Neural cell (in vitro differentiated cells): Measurements from ENCODE around the gene CABP4. TPM values are rescaled to one million over a fixed set of nuclear protein-coding genes. Genes with fewer than 3 reads are reported as not detected.
A peak's percentile ranks its signal among the peaks of the same experiment; 100 is the strongest.

Experiments
- H2AFZ ChIP-seq: fragments of 200-600, 300-800 bp; sonication (generic), shearing (Covaris generic); 2 replicates; pipeline ENCODE4 v1.6.0; 2014; ENCODE audit warnings: low read depth, mild to moderate bottlenecking, antibody characterized with exemption, low read length, moderate library complexity
- H3F3A ChIP-seq: fragments of 200-600 bp; shearing (Covaris generic); 2 replicates; pipeline ENCODE4 v1.6.1; 2016; ENCODE audit warnings: mild to moderate bottlenecking, moderate library complexity, mixed read lengths, antibody characterized with exemption, low read length; ENCODE audit not compliant: insufficient read depth, poor library complexity, severe bottlenecking
- H3K27ac ChIP-seq: fragments of 200-600, 300-800 bp; sonication (generic), shearing (Covaris generic); 2 replicates; pipeline ENCODE4 v1.5.1; 2014; ENCODE audit warnings: mild to moderate bottlenecking, low read length, moderate library complexity
- H3K27me3 ChIP-seq: fragments of 300-800, 200-600 bp; sonication (generic), shearing (Covaris generic); 2 replicates; pipeline ENCODE4 v1.6.0; 2014; ENCODE audit warnings: mild to moderate bottlenecking, low read depth, low read length, moderate library complexity; ENCODE audit not compliant: insufficient read depth
- H3K36me3 ChIP-seq: fragments of 300-800, 200-600 bp; sonication (generic), shearing (Covaris generic); 2 replicates; pipeline ENCODE4 v1.5.1; 2014; ENCODE audit warnings: mild to moderate bottlenecking, antibody characterized with exemption, low read length, moderate library complexity; ENCODE audit not compliant: insufficient read depth
- H3K4me2 ChIP-seq: fragments of 300-800, 200-600 bp; sonication (generic), shearing (Covaris generic); 2 replicates; pipeline ENCODE4 v1.6.0; 2014; ENCODE audit warnings: mild to moderate bottlenecking, low read length
- H3K4me3 ChIP-seq: fragments of 300-800, 200-600 bp; sonication (generic), shearing (Covaris generic); 2 replicates; pipeline ENCODE4 v1.5.1; 2014; ENCODE audit warnings: mild to moderate bottlenecking, low read length, moderate library complexity
- H3K79me2 ChIP-seq: fragments of 200-600 bp; shearing (Covaris generic); replicated peaks from 2 replicates; pipeline ENCODE4 v1.6.0; 2014; ENCODE audit warnings: mild to moderate bottlenecking, low read length, moderate library complexity; ENCODE audit not compliant: insufficient read depth
- H3K9ac ChIP-seq: fragments of 300-800, 200-600 bp; sonication (generic), shearing (Covaris generic); 2 replicates; pipeline ENCODE4 v1.6.1; 2016; ENCODE audit warnings: mild to moderate bottlenecking, low read length, mixed read lengths
- H3K9me2 ChIP-seq: fragments of 200-600 bp; shearing (Covaris generic); 2 replicates; pipeline ENCODE4 v1.6.1; 2016; ENCODE audit warnings: mild to moderate bottlenecking, low read length, mixed read lengths; ENCODE audit not compliant: insufficient read depth
- H3K9me3 ChIP-seq: fragments of 200-600, 300-800 bp; sonication (generic), shearing (Covaris generic); 2 replicates; pipeline ENCODE4 v1.6.1; 2016; ENCODE audit warnings: mild to moderate bottlenecking, mixed run types, low read length, moderate library complexity, mixed read lengths
- H4K20me1 ChIP-seq: fragments of 200-600 bp; shearing (Covaris generic); 2 replicates; pipeline ENCODE4 v1.6.1; 2016; ENCODE audit warnings: mild to moderate bottlenecking, mixed run types; ENCODE audit not compliant: insufficient read depth
- CTCF ChIP-seq: fragments of 450-650 bp; IDR thresholded peaks from 2 replicates; pipeline ENCODE4 v1.5.1; 2014; ENCODE audit warnings: antibody characterized with exemption, mild to moderate bottlenecking, moderate library complexity; ENCODE audit not compliant: poor library complexity, severe bottlenecking
- EP300 ChIP-seq: fragments of 450-650 bp; conservative IDR thresholded peaks from 2 replicates; pipeline ENCODE4 v1.6.1; 2014; ENCODE audit warnings: antibody characterized with exemption, mild to moderate bottlenecking, moderate library complexity; ENCODE audit not compliant: poor library complexity, severe bottlenecking
- EZH2 ChIP-seq: fragments of 200-600, 300-800 bp; shearing (Covaris generic), sonication (generic); IDR thresholded peaks from 2 replicates; pipeline ENCODE4 v1.6.1; 2014; ENCODE audit warnings: antibody characterized with exemption, low read length, borderline replicate concordance, mild to moderate bottlenecking; ENCODE audit not compliant: insufficient read depth, poor library complexity, severe bottlenecking
- MXI1 ChIP-seq: fragments of 450-650 bp; conservative IDR thresholded peaks from 2 replicates; pipeline ENCODE4 v1.6.1; 2014; ENCODE audit warnings: antibody characterized with exemption, mild to moderate bottlenecking; ENCODE audit not compliant: poor library complexity, severe bottlenecking
- POLR2AphosphoS5 ChIP-seq: IDR thresholded peaks from 2 replicates; pipeline ENCODE4 v1.6.1; 2012
- RAD21 ChIP-seq: fragments of 450-650 bp; conservative IDR thresholded peaks from 2 replicates; pipeline ENCODE4 v1.6.1; 2014; ENCODE audit warnings: antibody characterized with exemption, mild to moderate bottlenecking, moderate library complexity
- REST ChIP-seq: IDR thresholded peaks from 2 replicates; pipeline ENCODE4 v1.6.1; 2012; ENCODE audit warnings: borderline replicate concordance
- SMC3 ChIP-seq: fragments of 450-650 bp; conservative IDR thresholded peaks from 2 replicates; pipeline ENCODE4 v1.6.1; 2014; ENCODE audit warnings: antibody characterized with exemption, mild to moderate bottlenecking, moderate library complexity; ENCODE audit not compliant: poor library complexity
- TAF1 ChIP-seq: IDR thresholded peaks from 2 replicates; pipeline ENCODE4 v1.6.1; 2012; ENCODE audit warnings: low read depth
- polyA plus RNA-seq: library from polyadenylated mRNA; depleted of rRNA; stranded (reverse); fragments of >200 nt; gene quantifications from 2 replicates; pipeline ENCODE4 v1.2.3, GENCODE V29; 2014

The CABP4 gene
- polyA plus RNA-seq, 1 donor from 2014 or later: not detected

GRCh38 chr11:67468456-67468758, 13.3 kb downstream of the CABP4 start:
- Histone ChIP-seq H3K27ac (peak overlapping the region; percentile 53), H3K27me3 (no peaks in the 10 kb centered on the region), H2AFZ (peak overlapping the region; percentile 80), H3K9me2 (no peaks in the 10 kb centered on the region), H3K36me3 (no peaks in the 10 kb centered on the region), H3K79me2 (no peaks in the 10 kb centered on the region), H3F3A (no peaks in the 10 kb centered on the region), H3K4me3 (peak overlapping the region; percentile 95), H3K4me2 (peak overlapping the region; percentile 94), H4K20me1 (no peaks in the 10 kb centered on the region), H3K9ac (peak overlapping the region; percentile 86), H3K9me3 (no peaks in the 10 kb centered on the region)
- TF ChIP-seq SMC3 (no peak), RAD21 (no peak), TAF1 (no peak), EP300 (no peak), REST (no peak), EZH2 (no peak), MXI1 (no peak), CTCF (no peak), POLR2AphosphoS5 (no peak)

GRCh38 chr11:67468759-67469507, 13.8 kb downstream of the CABP4 start, which contains the start of gene TMEM134:
Gene TMEM134, minus strand, starts transcription at chr11:67469251. Its CDS starts 59 bp downstream, at chr11:67469192.
- Histone ChIP-seq H4K20me1 (no peaks in the 10 kb centered on the region), H3K27me3 (no peaks in the 10 kb centered on the region), H3K9ac (peak within 1 kb of the TSS; percentile 86), H3K9me3 (no peaks in the 10 kb centered on the region), H3K9me2 (no peaks in the 10 kb centered on the region), H3K79me2 (no peaks in the 10 kb centered on the region), H2AFZ (peak within 1 kb of the TSS; percentile 80), H3K4me2 (peak within 1 kb of the TSS; percentile 94), H3F3A (no peaks in the 10 kb centered on the region), H3K4me3 (peak within 1 kb of the TSS; percentile 95), H3K27ac (peak within 1 kb of the TSS; percentile 68), H3K36me3 (no peaks in the 10 kb centered on the region)
- TF ChIP-seq TAF1: no peak
- TF ChIP-seq EZH2: no peak
- TF ChIP-seq RAD21: peak; percentile 66
- peak; percentile 77 for TF ChIP-seq SMC3
- peak; percentile 72 for TF ChIP-seq CTCF
- TF ChIP-seq EP300: peak; percentile 25
- no peak for TF ChIP-seq REST
- peak; percentile 79 for TF ChIP-seq MXI1
- TF ChIP-seq POLR2AphosphoS5: peak; percentile 82
